Colonic mucosa (tissue), 4 donors: ENCODE measurements around the gene OGFOD1. TPM values are rescaled to one million over a fixed set of nuclear protein-coding genes. Genes with fewer than 3 reads are reported as not detected.

Experiments
- DNase-seq: peaks from one replicate; pipeline ENCODE4 v3.0.0-alpha.2; 2020
- H3K27ac ChIP-seq: fragments of 200-600 bp; one replicate; pipeline ENCODE4 v1.8.0; 2021
- H3K27me3 ChIP-seq: fragments of 200-600 bp; one replicate; pipeline ENCODE4 v1.8.0; 2021
- H3K36me3 ChIP-seq: fragments of 200-600 bp; one replicate; pipeline ENCODE4 v1.8.0; 2021
- H3K4me1 ChIP-seq: fragments of 200-600 bp; one replicate; pipeline ENCODE4 v1.8.0; 2021; ENCODE audit warnings: mild to moderate bottlenecking
- H3K4me3 ChIP-seq: fragments of 200-600 bp; one replicate; pipeline ENCODE4 v1.8.0; 2021
- H3K9ac ChIP-seq, 2 donors: one replicate each; pipeline ENCODE4 v1.7.0; 2013; ENCODE audit warnings: control low read depth in 2 of 2, low read depth in 2 of 2, low read length in 2 of 2
- H3K9me3 ChIP-seq: fragments of 200-600 bp; one replicate; pipeline ENCODE4 v1.8.0; 2021
- intact Hi-C: fragments of 100-400 bp; cut with DNase I; formaldehyde crosslinking; loops from one replicate; pipeline ENCODE4 v1.14.1; 2022
- total RNA-seq, 2 donors: library from RNA; stranded (reverse); fragmentation: NEBNext Ultra II Directional in 1 of 2; extraction: Animal tissue kit (Norgen Biotek cat#: 25700) in 1 of 2; gene quantifications; one replicate each; pipeline ENCODE4 v1.2.1, GENCODE V29; 2021
- TF ChIP-seq, protein P1 (sequence below): fragments of 200-600 bp; IDR thresholded peaks from one replicate; pipeline ENCODE4 v1.8.0; 2022; ENCODE audit warnings: antibody characterized with exemption, mild to moderate bottlenecking
- donor health status: healthy.
- donor health status: DM: no; HTN: no; CAD: no.
- donor health status: DM: no; HTN: no; CAD: no.

The OGFOD1 gene
- total RNA-seq, 2 donors from 2014 or later: 20.3 to 33.0 TPM

GRCh38 chr16:56423584-56424403 is 27.6 kb upstream of the OGFOD1 start:
- peak overlapping the region; percentile 25 to 78 for H3K9ac ChIP-seq
- H3K4me3 ChIP-seq: peak overlapping the region; percentile 86
- peaks cover 15% of the 10 kb centered on the region for H3K4me1 ChIP-seq
- TF ChIP-seq, protein P1, sequence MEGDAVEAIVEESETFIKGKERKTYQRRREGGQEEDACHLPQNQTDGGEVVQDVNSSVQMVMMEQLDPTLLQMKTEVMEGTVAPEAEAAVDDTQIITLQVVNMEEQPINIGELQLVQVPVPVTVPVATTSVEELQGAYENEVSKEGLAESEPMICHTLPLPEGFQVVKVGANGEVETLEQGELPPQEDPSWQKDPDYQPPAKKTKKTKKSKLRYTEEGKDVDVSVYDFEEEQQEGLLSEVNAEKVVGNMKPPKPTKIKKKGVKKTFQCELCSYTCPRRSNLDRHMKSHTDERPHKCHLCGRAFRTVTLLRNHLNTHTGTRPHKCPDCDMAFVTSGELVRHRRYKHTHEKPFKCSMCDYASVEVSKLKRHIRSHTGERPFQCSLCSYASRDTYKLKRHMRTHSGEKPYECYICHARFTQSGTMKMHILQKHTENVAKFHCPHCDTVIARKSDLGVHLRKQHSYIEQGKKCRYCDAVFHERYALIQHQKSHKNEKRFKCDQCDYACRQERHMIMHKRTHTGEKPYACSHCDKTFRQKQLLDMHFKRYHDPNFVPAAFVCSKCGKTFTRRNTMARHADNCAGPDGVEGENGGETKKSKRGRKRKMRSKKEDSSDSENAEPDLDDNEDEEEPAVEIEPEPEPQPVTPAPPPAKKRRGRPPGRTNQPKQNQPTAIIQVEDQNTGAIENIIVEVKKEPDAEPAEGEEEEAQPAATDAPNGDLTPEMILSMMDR: no peak
- H3K9me3 ChIP-seq: no peaks in the 10 kb centered on the region
- peak overlapping the region; percentile 72 for H3K27ac ChIP-seq
- no peaks in the 10 kb centered on the region for H3K27me3 ChIP-seq
- intact Hi-C loops: no loop called here
- H3K36me3 ChIP-seq: no peaks in the 10 kb centered on the region
- no peak for DNase-seq

DNA sequence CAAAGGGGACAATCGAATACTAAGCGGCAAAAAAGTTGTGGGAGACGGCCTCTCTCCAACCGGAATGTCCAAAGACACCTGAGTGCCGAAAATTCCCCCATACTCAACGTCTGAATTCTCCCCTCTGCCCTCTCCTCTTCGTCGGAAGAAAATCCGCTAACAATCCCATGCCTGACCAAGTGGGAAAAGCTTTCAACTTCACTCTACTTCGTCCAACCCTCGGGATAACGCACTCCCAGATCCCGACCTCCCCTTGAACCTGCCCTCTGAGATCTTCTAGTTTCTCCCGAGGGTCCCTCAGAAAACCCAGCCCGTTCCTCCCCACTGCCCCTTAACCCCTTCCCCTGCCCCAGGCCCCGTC is 27.0 kb upstream of the OGFOD1 start:
- H3K27me3 ChIP-seq: no peaks in the 10 kb centered on the region
- H3K4me1 ChIP-seq: peaks cover 15% of the 10 kb centered on the region
- intact Hi-C loops: no loop called here
- H3K27ac ChIP-seq: peak overlapping the region; percentile 72
- no peaks in the 10 kb centered on the region for H3K36me3 ChIP-seq
- H3K4me3 ChIP-seq: peak overlapping the region; percentile 86
- H3K9me3 ChIP-seq: no peaks in the 10 kb centered on the region
- TF ChIP-seq, protein P1: no peak
- no peak for DNase-seq
- H3K9ac ChIP-seq: peak overlapping the region; percentile 25 to 78

GRCh38 chr16:56424791-56425438 is 26.4 kb upstream of the OGFOD1 start:
- intact Hi-C loops: no loop called here
- no peaks in the 10 kb centered on the region for H3K9me3 ChIP-seq
- peak; percentile 37 for DNase-seq
- TF ChIP-seq, protein P1: no peak
- no peaks in the 10 kb centered on the region for H3K27me3 ChIP-seq
- H3K9ac ChIP-seq: peak overlapping the region; percentile 78 to 95
- peak overlapping the region; percentile 86 for H3K4me3 ChIP-seq
- peak overlapping the region; percentile 72 for H3K27ac ChIP-seq
- peaks cover 15% of the 10 kb centered on the region for H3K4me1 ChIP-seq
- H3K36me3 ChIP-seq: no peaks in the 10 kb centered on the region

GRCh38 chr16:56425439-56425832 is 25.9 kb upstream of the OGFOD1 start, which contains the start of gene AMFR:
AMFR (minus strand) TSS chr16:56425545; CDS start chr16:56425327, 218 bp downstream.
- no peaks in the 10 kb centered on the region for H3K27me3 ChIP-seq
- H3K36me3 ChIP-seq: no peaks in the 10 kb centered on the region
- no peaks in the 10 kb centered on the region for H3K9me3 ChIP-seq
- peak within 1 kb of the TSS; percentile 86 for H3K4me3 ChIP-seq
- TF ChIP-seq, protein P1: no peak
- peak within 1 kb of the TSS; percentile 72 for H3K27ac ChIP-seq
- peak within 1 kb of the TSS; percentile 78 to 95 for H3K9ac ChIP-seq
- peak; percentile 51 for DNase-seq
- intact Hi-C loops: no loop called here
- peaks cover 15% of the 10 kb centered on the region for H3K4me1 ChIP-seq

DNA sequence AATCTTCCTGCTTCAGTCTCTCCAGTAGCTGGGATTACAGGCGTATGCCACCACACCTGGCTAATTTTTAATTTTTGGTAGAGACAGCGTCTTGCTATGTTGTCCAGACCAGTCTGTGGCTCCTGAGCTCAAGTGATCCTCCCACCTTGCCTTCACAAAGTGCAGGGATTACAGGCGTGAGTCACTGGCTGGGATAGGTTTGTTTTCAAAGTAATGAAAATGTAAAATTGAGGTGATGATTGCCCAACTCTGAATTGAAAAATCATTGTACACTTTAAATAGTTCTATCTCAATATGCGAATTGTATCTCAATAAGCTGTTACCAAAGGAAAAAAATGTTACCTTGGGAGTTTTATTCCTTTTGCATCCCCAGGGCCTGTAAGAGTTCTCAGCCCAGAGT is 24.8 kb upstream of the OGFOD1 start:
- H3K4me1 ChIP-seq: peaks cover 5% of the 10 kb centered on the region
- no peaks in the 10 kb centered on the region for H3K9me3 ChIP-seq
- intact Hi-C loops: no loop called here
- TF ChIP-seq, protein P1: no peak
- no peak overlapping the region for H3K9ac ChIP-seq
- no peaks in the 10 kb centered on the region for H3K36me3 ChIP-seq
- no peak overlapping the region for H3K27ac ChIP-seq
- no peak overlapping the region for H3K4me3 ChIP-seq
- H3K27me3 ChIP-seq: no peaks in the 10 kb centered on the region
- DNase-seq: no peak
